GM23338 (cell line): Measurements from ENCODE around the gene CENPT.

Source experiments
- CREB1 ChIP-seq: fragments of 250-450 bp; sonication (Bioruptor Pico); IDR thresholded peaks from 2 replicates; pipeline ENCODE4 v1.5.0; 2020; ENCODE audit warnings: low read depth, mild to moderate bottlenecking, moderate library complexity
- EZH2 ChIP-seq: fragments of 200-600 bp; sonication (generic); IDR thresholded peaks from one replicate; pipeline ENCODE4 v1.8.0; 2017; ENCODE audit warnings: antibody characterized with exemption, mild to moderate bottlenecking, low read depth; ENCODE audit not compliant: unreplicated experiment
- EZH2phosphoT487 ChIP-seq: fragments of 200-600 bp; sonication (generic); IDR thresholded peaks from one replicate; pipeline ENCODE4 v1.8.1; 2018; ENCODE audit warnings: antibody characterized with exemption; ENCODE audit not compliant: unreplicated experiment
- NANOG ChIP-seq: IDR thresholded peaks from 2 replicates; pipeline ENCODE4 v1.6.1; 2016; ENCODE audit warnings: antibody characterized with exemption, borderline replicate concordance
- POLR2AphosphoS5 ChIP-seq: IDR thresholded peaks from 2 replicates; pipeline ENCODE4 v1.6.1; 2016; ENCODE audit warnings: antibody characterized with exemption, low read depth
- STAT1 ChIP-seq: IDR thresholded peaks from one replicate; pipeline ENCODE4 v1.6.1; 2016; ENCODE audit warnings: antibody characterized with exemption; ENCODE audit not compliant: unreplicated experiment
- ZNF114 ChIP-seq: fragments of 250-450 bp; sonication (Bioruptor Pico); IDR thresholded peaks from 2 replicates; pipeline ENCODE4 v1.5.0; 2020; ENCODE audit warnings: mild to moderate bottlenecking, moderate library complexity
- ZNF331 ChIP-seq: fragments of 250-450 bp; sonication (Bioruptor Pico); IDR thresholded peaks from 2 replicates; pipeline ENCODE4 v1.5.0; 2020; ENCODE audit warnings: low read depth, mild to moderate bottlenecking, moderate library complexity
- TF ChIP-seq, protein P1 (sequence below), 2 experiments: fragments of 200-600 bp in 1 of 2; sonication (generic) in 1 of 2; conservative IDR thresholded peaks; 2 replicates each; pipeline versions ENCODE4 v1.5.1 to v1.6.1; 2016 to 2017; ENCODE audit warnings: antibody characterized with exemption in 2 of 2, low read depth in 2 of 2, mild to moderate bottlenecking in 2 of 2, moderate library complexity in 1 of 2

DNA sequence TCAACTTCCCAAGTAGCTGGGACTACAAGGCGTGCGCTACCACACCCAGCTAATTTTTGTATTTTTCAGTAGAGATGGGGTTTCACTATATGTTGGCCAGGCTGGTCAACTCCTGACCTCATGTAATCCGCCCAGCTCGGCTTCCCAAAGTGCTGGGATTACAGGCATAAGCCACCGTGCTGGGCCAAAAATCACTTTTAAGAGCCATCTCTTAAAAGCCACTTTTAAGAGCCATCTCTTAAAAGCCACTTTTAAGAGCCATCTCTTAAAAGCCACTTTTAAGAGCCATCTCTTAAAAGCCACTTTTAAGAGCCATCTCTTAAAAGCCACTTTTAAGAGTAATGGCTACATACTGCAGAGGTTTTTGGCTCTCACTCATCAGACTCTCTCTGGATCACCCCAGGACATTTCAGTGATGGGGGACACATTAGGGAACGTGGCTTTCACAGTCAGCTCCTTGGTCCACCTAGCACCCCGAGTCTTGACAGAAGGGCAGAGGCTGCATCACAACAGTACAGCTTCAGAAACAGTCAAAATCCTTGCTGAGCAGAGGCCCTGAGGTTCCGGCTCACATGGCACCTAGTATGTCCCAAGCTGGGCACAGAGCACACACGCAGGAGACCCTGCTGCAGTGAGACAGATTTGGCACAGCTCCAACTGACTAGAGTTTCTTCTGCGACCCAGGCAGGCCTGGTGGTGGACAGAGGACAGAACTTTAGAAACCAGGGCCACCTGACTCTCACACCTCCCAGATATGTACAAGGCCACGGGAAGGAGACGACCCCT lies 64.7 kb downstream of the CENPT start:
- TF ChIP-seq, protein P1, sequence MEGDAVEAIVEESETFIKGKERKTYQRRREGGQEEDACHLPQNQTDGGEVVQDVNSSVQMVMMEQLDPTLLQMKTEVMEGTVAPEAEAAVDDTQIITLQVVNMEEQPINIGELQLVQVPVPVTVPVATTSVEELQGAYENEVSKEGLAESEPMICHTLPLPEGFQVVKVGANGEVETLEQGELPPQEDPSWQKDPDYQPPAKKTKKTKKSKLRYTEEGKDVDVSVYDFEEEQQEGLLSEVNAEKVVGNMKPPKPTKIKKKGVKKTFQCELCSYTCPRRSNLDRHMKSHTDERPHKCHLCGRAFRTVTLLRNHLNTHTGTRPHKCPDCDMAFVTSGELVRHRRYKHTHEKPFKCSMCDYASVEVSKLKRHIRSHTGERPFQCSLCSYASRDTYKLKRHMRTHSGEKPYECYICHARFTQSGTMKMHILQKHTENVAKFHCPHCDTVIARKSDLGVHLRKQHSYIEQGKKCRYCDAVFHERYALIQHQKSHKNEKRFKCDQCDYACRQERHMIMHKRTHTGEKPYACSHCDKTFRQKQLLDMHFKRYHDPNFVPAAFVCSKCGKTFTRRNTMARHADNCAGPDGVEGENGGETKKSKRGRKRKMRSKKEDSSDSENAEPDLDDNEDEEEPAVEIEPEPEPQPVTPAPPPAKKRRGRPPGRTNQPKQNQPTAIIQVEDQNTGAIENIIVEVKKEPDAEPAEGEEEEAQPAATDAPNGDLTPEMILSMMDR (conservative IDR thresholded peaks at IDR 0.05; ENCODE audit: low read depth in 2 of 2), result no peak
- TF ChIP-seq EZH2, result no peak
- TF ChIP-seq POLR2AphosphoS5, result no peak
- TF ChIP-seq NANOG, result no peak
- TF ChIP-seq ZNF114 (CRISPR knock-in tag), result no peak
- no peak for TF ChIP-seq CREB1
- no peak for TF ChIP-seq STAT1
- TF ChIP-seq EZH2phosphoT487, result no peak
- TF ChIP-seq ZNF331 (CRISPR knock-in tag), result no peak
